ENCODE results near the gene TENT5C.

TENT5C gene

GRCh38 chr1:117607471-117607870 is 1.6 kb downstream of the TENT5C start:
- peak; percentile 75 for DNase-seq (ENCODE audit: low spot score)
- Histone ChIP-seq H3K27ac (peak overlapping the region in 1 of 2 donors; percentile 43), H3K4me3 (peak overlapping the region; percentile 91)
- TF ChIP-seq, protein P1, sequence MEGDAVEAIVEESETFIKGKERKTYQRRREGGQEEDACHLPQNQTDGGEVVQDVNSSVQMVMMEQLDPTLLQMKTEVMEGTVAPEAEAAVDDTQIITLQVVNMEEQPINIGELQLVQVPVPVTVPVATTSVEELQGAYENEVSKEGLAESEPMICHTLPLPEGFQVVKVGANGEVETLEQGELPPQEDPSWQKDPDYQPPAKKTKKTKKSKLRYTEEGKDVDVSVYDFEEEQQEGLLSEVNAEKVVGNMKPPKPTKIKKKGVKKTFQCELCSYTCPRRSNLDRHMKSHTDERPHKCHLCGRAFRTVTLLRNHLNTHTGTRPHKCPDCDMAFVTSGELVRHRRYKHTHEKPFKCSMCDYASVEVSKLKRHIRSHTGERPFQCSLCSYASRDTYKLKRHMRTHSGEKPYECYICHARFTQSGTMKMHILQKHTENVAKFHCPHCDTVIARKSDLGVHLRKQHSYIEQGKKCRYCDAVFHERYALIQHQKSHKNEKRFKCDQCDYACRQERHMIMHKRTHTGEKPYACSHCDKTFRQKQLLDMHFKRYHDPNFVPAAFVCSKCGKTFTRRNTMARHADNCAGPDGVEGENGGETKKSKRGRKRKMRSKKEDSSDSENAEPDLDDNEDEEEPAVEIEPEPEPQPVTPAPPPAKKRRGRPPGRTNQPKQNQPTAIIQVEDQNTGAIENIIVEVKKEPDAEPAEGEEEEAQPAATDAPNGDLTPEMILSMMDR (IDR thresholded peaks at IDR 0.05) = no peak

DNA sequence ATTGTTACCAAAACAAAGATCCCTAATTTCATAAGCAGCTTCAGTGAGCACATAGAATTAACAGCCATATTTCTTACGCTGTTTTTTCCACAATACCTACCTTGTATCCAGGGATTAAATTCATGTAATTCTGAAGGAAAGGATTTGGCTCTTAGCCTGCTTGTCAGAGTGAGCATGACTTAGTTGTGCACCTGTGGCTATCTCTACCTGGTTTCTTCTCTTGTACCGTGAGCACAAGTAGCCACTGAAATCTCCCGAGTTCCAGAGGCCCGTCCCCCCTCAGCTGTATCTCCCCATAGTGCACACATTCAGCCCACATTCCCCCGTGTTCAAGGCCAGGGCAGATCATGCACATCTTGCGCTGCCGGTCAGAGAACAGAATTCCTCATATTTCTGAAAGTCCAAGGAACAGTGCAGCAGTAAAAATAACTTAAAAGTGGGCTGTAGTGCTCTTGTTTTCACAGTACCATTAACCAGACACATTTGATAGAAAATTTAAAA is 2.3 kb downstream of the TENT5C start:
- peak; percentile 60 for DNase-seq (ENCODE audit: low spot score)
- TF ChIP-seq, protein P1 (IDR thresholded peaks at IDR 0.05) = no peak
- Histone ChIP-seq H3K27ac (no peak overlapping the region), H3K4me3 (no peak overlapping the region)

DNA sequence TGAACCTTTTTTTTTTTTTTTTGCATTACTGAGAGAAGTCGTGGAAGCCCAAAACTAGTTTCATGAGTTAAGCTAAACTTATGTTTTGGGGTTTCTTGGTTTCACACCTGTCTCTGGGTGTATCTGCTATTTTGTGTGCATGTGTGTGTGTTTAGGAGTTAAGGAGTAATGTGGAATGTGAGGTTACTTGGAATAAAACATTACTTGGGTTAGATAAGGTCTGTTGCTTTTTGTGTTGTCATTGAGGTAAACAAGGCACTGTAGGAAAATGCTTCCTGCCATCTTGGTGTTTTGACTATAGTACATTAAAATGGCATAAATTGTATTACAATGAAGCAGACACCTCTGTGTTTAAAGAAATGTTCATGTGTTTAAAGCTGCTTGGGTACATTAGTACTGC is 2.9 kb downstream of the TENT5C start:
- no peak for DNase-seq (ENCODE audit: low spot score)
- Histone ChIP-seq H3K4me3 (no peak overlapping the region), H3K27ac (no peak overlapping the region)
- TF ChIP-seq, protein P1 (IDR thresholded peaks at IDR 0.05) = no peak

GRCh38 chr1:117609471-117609911 is 3.6 kb downstream of the TENT5C start:
- H3K27ac ChIP-seq = peak overlapping the region in 1 of 2 donors; percentile 61
- TF ChIP-seq, protein P1 (IDR thresholded peaks at IDR 0.05) = no peak
- peak overlapping the region; percentile 27 for H3K4me3 ChIP-seq
- peak; percentile 72 for DNase-seq (ENCODE audit: low spot score)

GRCh38 chr1:117610036-117610435 is 4.2 kb downstream of the TENT5C start:
- DNase-seq (ENCODE audit: low spot score) = peak; percentile 60
- TF ChIP-seq, protein P1 (IDR thresholded peaks at IDR 0.05) = no peak
- Histone ChIP-seq H3K27ac (peak overlapping the region in 1 of 2 donors; percentile 61), H3K4me3 (no peak overlapping the region)

GRCh38 chr1:117611121-117611601 is 5.3 kb downstream of the TENT5C start:
- TF ChIP-seq, protein P1 (IDR thresholded peaks at IDR 0.05) = no peak
- DNase-seq (ENCODE audit: low spot score) = peak; percentile 66
- H3K27ac ChIP-seq = no peak overlapping the region
- H3K4me3 ChIP-seq = no peak overlapping the region

GRCh38 chr1:117611894-117612483 is 6.1 kb downstream of the TENT5C start:
- peak; percentile 21 for DNase-seq (ENCODE audit: low spot score)
- no peak overlapping the region for H3K4me3 ChIP-seq
- TF ChIP-seq, protein P1 (IDR thresholded peaks at IDR 0.05) = no peak
- H3K27ac ChIP-seq = no peak overlapping the region

Data from coronary artery (tissue), 2 donors.